HG02884 (cell line): ENCODE data around the gene PTPN1.
"Not testable (repeated sequence)": the region's sequence is repeated elsewhere in the genome, so short reads cannot be mapped to it uniquely, and the experiment has no call there.

Experiments
- ATAC-seq: cut with Tn5 transposase; IDR thresholded peaks from one replicate; pipeline ENCODE4 v1.9.1; 2021; ENCODE audit warnings: mild to moderate bottlenecking, moderate library complexity; ENCODE audit not compliant: unreplicated experiment

Gene PTPN1

DNA sequence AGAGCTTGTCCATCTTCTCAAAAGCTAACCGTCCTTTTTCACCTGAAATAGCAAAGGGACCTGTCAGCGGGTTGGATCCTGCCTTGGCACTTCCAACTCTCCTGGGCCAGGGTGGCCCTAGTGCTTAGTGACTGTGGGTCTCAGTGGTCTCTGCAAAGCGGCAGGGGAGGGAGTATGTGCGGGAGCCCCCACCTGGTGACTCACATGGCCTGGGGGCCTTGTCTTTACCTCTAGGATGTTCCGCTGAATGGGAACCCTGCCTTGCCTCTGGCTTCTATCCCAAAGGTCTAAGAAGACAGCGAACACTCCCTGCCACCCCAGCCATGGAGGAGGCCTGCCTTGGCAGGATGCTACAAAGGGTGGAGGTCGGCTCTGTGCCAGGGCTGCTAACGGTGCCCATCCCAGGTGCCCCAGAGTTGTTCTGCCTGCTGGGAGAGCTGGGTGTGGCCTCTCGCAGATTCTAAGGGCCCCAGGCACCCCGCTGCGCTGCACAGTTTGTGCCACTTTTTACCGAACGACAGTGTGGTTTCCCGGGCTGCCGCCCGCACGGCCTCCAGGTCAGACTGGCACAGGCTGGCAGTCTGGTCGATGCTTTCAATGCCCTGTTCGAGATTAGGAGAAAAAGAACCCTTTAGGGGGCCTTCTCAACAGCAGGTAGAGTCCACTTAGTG lies 77.2 kb downstream of the PTPN1 start:
- ATAC-seq: no peak

DNA sequence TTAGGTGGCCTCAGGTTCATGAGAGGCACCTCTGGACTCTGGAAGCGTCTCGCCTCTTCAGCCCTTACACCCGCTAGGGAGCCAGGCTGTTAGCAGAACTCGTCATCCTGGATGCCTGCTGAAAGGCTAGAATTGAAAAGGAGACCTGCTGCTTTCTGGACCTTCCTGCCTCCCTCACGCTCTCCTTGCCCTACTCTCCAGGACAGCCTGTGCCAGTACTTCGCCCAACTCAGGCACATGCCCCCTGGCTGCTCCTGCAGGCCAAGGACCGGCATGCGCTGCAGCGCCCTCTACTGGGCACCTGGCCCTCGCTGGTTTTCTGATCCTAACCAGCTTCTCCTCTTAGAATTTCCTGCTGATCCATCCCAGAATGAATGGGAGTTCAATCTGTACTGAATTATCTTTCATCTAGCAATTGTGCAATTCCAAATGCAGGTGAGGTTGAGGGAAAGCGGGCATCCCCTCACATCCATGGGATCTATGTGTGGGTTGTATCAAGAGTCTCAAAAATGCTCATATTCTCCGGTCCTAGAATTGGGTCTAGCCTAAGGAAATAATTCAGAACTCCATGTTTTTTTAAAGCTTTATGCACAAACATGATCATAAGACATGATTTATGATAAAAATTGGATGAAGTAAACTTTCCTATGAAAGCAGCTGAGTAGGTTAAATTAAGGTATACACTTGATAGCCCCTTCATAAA lies 78.0 kb downstream of the PTPN1 start:
- ATAC-seq: no peak

DNA sequence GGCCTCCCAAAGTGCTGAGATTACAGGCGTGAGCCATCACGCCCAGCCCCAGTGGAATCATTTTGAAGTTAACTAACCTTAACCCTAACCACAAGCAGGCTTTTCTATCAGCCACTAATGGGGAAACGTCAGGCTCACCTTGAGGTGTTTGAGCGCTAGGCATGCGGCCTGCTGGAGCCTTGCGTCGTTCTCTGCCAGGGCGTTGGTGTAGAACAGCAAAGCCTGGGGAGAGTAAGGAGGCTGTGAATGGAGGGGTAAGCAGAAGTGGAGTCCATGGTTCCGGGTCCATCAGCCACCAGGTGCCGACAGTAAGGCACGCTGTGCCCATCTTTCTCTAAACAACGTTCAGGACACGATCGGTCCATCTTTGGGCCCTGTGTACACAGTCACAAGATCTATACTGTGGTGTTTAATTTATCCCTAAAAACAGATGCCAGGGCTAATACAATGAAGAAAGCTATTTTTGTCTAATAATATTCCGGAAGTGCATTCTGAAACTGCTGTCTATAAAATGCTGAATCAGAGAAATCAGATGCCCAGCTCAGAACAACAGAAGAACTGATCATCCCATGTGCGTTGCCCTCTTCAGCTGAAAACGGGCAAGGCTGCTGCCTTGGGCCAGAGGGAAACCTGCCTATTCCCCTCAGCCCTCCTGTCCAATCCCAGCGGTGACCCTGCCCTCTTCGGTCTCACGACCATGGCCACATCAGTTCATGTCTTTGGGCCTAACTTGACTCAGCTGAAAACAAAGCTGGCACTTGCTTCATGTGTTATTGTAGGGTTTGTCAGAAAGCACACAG lies 79.6 kb downstream of the PTPN1 start:
- ATAC-seq: no peak

DNA sequence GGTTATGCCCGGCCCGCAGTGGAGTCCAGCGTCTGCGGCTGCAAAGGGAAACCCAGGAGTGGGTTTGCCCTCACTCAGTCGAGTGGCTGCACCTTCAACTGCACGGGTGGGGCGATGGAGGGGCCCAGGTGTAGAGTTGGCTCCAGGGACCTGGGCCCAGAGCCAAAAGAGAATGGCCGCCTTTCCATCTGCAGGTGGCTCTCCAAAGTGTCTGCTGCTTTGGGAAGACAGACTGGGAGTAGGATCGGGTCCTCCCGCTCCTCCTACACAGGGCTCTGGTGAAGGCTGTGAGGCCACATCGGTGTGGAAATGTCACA lies 80.1 kb downstream of the PTPN1 start:
- no peak for ATAC-seq

DNA sequence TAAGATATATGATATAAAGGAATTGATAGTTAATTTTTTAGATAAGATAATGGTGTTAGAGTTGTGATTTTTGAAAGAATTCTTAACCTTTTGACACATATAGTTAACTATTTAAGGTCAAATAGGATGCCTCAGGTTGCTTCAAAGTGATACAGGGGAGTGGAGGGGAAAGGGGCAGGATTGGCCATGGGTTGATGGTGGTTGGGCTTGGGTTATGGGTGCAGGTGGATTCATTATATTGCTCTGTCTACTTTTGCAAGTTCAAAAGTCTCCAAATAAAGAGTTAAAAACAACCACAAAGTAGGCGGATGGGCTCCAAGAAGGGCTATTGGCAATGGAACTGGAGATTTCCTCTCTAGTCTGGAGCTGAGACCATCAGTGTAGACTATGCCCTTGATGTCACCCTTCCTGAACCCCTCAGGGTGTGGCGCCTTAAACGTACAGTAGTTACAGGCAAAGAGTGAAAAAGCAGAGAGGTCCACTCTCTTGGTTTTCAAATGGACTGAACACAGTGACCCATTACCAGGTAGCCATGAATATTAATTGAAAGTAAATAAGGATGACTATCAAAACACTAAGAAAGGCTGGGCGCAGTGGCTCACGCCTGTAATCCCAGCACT lies 81.2 kb downstream of the PTPN1 start:
- no peak for ATAC-seq

DNA sequence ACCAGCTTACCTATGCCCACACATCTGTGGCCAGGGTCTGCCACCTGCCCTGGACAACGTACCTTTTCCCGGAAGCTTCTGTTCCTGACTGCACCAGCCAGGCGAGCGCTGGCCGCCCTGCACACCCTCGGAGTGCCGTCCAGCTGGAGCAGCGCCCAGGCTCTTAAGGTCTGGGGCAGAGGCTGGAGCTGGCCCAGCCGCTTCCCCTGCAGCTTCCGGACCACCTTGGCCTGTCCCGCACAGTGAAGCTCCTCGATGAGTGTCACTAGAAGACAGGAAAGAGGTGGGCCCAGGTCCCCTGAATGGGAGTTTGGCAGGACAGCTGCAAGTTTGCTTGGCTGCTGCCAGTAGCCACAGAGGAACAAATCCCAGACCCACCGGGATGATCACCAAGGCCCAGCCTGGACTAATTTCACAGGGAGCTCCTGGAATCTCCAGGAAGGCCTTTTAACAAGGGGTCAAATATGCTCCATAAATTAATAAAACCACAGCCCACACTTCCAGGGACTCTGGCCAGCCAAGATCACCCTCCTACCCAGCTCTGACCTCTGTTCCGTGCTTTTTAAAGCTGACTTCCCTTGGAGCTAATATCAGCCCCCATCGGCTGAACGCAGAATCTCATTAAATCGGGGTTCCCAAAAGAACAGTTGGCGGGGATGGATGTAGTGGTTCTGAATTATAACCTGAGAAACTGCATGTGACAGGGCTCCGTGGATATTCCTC lies 82.3 kb downstream of the PTPN1 start:
- ATAC-seq: no peak

DNA sequence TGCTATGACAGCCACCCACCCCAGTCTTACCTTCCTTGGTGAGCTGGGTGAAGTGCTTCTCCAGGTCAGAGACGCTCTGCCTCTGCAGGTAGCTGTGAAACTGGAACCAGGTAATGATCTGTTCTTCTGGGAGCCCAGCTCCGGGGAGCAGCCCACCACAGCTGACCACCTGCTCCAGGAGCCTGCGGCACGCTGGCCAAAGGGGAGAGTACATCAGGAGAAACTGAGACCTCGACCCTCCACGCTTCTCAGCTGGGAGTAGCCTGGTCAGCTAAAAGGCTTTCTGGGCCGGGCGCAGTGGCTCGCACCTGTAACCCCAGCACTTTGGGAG lies 82.8 kb downstream of the PTPN1 start:
- ATAC-seq: no peak

DNA sequence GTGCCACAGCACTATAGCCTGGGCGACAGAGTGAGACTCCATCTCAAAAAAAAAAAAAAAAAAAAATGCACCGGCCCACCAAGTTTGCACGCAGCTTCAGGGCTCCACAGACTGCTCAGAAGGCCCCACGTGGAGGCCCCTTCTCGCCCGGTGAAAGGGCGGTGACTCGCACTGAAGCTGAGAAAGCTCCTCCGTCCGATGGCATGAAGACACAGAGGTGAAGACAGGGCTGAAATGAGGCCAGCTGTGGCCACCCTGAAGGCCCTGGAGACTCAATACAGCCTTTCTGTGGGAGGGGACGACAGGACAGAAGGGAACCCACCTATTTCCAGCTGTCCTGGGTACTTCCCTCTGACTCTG lies 84.0 kb downstream of the PTPN1 start:
- ATAC-seq: no peak

DNA sequence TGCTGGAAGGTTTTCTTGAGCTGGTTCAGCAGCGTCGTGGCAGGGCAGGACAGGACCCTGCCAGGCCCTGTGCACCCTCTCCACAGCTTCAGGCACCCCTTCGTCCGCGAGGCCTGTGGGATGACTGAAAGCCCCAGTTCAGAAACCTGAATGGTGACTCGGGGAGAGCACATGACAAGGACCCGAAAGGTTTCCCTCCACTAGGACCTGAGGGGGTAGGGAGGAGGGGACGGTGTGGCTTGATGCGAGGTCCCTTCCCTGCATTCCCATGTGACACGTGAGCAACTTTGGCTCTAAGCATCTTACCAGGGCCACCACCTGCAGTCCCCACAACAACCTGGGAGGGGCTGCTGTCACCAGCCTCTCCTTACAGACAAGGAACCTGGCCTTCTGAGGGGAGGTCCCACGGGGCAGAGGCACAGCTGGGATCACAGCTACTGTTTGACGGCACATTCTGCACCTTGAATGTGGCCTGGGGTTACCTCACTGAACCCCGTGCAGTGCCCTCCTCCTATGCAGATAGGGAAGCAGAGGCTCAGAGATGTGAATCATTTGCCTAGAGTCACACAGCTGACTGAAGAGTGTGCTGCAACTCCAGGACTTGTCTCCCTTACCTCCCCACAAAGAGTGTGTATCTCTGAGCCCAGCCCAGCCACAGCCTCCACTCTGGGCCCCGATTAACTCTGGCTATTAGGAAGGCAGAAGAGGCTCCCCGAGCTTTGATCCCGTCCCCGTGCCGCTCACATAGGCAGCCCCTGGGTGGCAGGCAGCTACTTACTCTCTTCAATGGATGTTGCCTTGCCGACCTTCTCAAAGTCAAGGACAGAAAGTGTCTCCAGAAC lies 84.6 kb downstream of the PTPN1 start:
- no peak for ATAC-seq

DNA sequence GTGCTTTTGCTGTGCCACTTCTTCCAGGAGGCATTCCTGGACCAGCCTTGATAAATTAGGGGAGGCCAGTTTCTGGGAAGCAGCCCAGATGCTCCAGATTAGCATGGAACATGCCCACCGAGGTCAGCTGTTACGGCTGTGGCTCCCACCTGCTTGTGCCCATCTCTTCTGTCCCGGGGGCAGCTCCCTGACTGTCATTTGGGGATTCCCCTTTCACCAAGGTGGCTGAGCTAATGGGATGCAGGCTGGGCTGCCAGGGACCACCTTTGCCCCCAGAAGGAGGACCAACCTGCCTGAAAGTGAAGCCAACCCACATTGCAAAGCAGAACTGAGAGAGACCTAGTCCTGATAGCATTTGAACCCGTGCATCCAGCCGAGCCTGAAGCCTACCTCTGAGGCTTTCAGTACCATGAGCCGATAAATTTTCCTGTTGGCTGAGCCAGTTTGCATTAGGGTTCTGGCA lies 85.3 kb downstream of the PTPN1 start:
- ATAC-seq: no peak

DNA sequence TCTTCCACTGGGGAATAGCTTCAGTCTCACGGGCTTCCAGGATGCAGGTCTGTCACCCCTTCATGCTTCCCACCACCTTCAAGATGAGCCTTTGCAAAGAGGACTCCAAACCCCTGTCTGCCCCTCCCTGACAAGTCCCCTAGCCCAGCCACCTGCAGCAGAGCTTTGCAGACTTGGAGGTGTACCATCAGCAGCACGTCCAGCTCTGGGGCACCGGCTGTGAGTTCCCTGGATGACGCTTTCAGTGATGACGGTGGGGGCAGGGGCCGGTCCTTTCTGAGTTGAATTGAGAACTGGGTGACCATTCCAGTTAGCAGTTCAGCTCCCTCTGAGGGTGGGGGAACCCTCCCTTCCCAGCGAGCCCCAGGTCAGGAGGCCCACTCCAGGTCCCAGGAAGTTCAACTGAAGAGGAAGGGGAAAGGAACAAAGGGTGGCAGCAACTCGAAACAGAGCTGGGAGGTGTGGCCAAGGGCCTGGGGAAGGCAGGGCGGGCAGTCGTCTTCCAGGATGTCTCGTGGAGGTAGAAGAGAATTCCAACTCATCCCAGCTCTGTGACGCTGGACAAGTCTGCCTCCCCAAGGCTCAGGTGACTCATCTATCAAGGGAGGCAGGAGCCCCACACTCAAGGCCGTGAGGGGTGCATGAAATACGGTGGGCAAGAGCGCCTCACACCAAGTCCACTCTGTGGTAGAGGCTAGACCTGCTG lies 86.0 kb downstream of the PTPN1 start:
- ATAC-seq: no peak

DNA sequence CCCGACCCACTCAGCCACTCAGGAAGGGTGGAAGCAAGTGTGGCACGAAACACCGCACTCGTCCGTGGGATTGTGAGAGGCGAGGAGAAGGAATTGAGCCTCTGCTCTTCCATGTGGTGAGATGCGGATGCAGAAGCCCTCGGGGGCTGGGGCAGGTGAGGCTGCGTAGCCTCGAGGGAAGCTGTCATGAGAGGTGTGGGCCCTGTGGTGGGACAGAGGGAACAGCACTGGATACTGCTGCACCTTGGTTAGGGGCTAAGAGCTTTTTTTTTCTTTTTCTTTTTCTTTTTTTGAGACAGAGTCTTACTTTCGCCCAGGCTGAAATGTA lies 86.5 kb downstream of the PTPN1 start:
- no peak for ATAC-seq

DNA sequence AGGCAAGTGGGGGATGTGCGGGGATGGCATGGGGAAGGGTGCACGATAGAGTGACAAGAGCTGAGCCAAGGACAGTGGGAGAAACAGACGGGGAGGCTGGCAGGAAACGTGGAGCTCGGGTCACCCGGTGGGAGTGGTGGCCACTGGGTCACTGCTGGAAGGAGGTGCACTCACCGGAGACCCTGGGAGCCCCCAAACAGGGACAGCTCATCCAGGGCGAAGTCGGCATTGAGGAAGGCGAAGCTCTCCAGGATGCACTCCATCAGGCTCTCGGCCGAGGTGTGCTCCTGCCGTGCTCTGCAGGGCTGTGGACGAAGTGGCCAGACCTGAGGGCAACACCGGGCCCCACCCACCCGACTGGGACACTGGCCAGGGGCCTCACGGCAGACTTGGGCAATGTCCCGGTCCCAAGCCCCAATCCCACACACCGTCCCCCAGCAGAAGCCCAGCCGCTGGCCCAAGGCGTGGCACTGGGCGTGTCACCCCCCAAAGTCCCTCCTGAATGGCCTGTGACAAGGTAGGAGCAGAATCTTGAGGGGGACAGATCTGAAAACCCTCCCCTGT lies 87.3 kb downstream of the PTPN1 start:
- ATAC-seq: no peak

DNA sequence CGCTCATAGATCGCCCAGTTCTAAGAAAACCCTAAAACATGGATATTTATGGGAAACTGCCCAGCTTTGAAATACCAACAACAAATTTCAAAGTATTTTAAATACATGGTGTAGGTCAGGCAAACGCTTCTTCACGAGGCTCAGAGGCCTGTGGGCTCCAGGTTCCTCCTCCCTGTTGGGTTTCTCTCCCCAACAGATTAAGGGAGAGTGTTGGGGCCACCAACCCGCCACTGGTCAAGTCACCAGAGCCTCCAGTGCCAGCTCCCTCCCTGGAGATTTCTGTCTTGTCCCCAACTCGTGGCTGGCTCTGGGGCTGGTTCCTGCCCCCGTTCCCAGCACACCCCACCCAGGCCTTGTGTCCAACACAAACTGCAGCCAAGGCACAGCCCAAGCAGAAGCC lies 87.9 kb downstream of the PTPN1 start:
- no peak for ATAC-seq

DNA sequence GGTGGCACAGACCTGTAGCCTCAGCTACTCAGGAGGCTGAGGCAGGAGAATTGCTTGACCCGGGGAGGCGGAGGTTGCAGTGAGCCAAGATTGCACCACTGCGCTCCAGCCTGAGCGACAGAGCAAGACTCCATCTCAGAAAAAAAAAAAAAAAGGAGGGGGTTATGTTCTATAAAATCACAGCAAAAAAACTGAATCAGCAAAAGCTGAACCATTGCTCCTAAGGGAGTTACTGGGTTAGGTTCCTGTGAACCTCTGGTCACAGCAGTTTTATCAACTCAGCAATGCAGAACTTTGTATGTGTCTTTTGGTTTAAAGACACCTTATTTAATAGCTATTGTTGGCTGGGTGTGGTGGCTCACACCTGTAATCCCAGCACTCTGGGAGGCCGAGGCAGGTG lies 88.6 kb downstream of the PTPN1 start:
- not testable (repeated sequence) for ATAC-seq

DNA sequence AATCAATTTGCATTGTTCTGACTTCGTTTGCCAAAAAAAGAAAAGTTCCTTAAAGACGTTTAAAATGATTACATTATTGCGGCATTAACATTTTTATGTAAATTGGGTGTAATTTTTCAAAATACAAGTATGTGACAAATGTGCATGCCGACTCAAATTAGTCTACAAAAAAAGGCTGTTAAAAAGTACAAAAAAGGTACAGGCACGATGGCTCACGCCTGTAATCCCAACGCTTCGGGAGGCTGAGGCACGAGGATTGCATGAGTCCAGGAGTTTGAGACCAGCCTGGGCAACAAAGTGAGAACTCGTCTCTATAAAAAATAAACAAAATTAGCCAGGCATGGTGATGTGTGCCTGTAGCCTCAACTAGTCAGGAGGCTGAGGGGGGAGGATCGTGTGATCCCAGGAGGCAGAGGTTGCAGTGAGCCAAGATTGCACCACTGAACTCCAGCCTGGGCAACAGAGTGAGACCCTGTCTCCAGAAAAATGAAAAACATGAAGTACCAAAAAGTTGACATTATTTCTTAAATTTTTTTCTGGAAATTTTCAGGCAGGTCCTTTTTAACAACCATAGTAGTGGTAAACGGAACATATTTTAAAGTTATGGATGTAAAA lies 90.2 kb downstream of the PTPN1 start:
- no peak for ATAC-seq

DNA sequence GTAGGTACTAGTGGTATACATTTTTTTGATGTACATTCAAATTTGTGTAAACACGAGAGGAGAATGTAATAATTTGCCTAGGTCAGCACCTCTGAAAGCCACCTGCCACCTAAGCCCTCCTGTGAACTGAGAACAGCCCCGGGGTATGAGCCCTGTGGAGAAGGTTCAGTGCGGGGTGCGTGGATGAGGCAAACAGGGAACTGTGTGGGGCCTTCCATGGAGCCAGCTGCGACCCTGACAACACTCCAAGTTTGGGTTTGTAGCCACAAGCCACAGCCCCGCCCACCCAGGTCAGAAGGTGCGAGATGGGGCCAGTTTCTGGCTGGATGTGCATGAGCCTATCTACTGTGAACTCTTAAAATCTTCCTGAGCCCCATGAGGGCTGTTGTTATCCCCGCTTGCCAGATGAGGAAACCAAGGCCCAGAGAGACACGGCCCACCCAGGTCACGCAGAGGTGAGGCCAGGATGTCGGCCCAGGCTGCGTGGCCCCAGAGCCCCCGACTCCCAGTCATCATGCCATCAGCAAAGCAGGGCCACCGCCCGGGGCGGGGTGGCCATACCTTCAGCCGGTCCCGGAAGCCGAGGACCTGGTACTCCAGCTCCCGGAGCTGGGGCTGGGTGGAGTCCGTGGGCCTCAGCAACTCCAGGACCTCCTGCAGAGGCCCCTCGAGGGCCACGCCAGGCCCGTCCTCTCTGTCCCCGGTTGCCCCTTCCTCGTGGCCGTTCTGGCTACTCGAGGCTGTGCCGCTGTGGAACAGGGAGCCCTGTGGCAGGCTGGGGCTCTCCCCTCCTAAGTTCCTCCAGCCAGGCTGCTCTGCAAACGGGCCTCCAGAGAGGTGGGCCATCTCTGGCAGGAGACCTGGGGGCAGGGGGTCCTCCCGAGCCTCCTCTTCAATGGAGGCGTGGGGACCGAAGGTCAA lies 91.6 kb downstream of the PTPN1 start:
- no peak for ATAC-seq
